WTC11 (cell line): Measurements from ENCODE around the gene TXNRD1.

Experiments used
- CREB1 ChIP-seq: sonication (generic); formaldehyde crosslinking; IDR thresholded peaks from 2 replicates; pipeline ENCODE4 v1.8.0; 2023; ENCODE audit warnings: mild to moderate bottlenecking, missing genetic modification reagents
- ESRRA ChIP-seq: sonication (generic); formaldehyde crosslinking; IDR thresholded peaks from 2 replicates; pipeline ENCODE4 v1.8.1; 2022; ENCODE audit warnings: mild to moderate bottlenecking, missing genetic modification reagents, borderline replicate concordance
- FOXK1 ChIP-seq: sonication (generic); formaldehyde crosslinking; IDR thresholded peaks from 2 replicates; pipeline ENCODE4 v1.8.0; 2022; ENCODE audit warnings: mild to moderate bottlenecking, moderate library complexity, missing genetic modification reagents
- GTF2I ChIP-seq: fragments of 250-450 bp; sonication (Bioruptor Pico); conservative IDR thresholded peaks from 2 replicates; pipeline ENCODE4 v1.4.0; 2021; ENCODE audit warnings: mild to moderate bottlenecking
- JUN ChIP-seq: sonication (generic); formaldehyde crosslinking; IDR thresholded peaks from 2 replicates; pipeline ENCODE4 v1.8.0; 2023; ENCODE audit warnings: mild to moderate bottlenecking, missing genetic modification reagents
- KAT7 ChIP-seq: sonication (generic); formaldehyde crosslinking; IDR thresholded peaks from 2 replicates; pipeline ENCODE4 v1.8.1; 2023; ENCODE audit warnings: missing genetic modification reagents, mild to moderate bottlenecking, borderline replicate concordance
- PRRX2 ChIP-seq: fragments of 250-450 bp; sonication (Bioruptor Pico); IDR thresholded peaks from 2 replicates; pipeline ENCODE4 v1.8.0; 2021; ENCODE audit warnings: mild to moderate bottlenecking
- SMAD3 ChIP-seq: sonication (generic); formaldehyde crosslinking; IDR thresholded peaks from 2 replicates; pipeline ENCODE4 v1.8.0; 2022; ENCODE audit warnings: missing genetic modification reagents, mild to moderate bottlenecking, borderline replicate concordance
- TF ChIP-seq, protein P1 (sequence below): fragments of 200-600 bp; IDR thresholded peaks from 2 replicates; pipeline ENCODE4 v1.8.0; 2022; ENCODE audit warnings: antibody characterized with exemption

DNA sequence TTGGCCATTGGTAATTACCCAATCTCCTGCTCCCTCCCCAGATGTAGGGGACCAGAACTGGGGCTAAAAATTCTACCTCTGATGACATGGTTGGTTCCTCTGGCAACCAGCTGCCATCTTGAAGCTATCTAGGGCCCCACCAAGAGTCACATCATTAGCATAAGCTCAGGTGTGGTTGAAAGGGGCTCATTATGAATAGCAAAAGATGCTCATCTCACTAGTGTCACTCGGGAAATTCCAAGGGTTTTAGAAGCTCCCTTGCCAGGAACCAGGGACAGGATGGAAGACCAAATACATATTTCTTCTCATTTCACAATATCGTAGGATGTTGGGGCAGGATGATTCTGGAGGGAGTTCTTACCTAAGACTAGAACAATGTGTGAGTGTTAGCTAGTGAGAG, 126.6 kb downstream of the TXNRD1 start:
- TF ChIP-seq, protein P1, sequence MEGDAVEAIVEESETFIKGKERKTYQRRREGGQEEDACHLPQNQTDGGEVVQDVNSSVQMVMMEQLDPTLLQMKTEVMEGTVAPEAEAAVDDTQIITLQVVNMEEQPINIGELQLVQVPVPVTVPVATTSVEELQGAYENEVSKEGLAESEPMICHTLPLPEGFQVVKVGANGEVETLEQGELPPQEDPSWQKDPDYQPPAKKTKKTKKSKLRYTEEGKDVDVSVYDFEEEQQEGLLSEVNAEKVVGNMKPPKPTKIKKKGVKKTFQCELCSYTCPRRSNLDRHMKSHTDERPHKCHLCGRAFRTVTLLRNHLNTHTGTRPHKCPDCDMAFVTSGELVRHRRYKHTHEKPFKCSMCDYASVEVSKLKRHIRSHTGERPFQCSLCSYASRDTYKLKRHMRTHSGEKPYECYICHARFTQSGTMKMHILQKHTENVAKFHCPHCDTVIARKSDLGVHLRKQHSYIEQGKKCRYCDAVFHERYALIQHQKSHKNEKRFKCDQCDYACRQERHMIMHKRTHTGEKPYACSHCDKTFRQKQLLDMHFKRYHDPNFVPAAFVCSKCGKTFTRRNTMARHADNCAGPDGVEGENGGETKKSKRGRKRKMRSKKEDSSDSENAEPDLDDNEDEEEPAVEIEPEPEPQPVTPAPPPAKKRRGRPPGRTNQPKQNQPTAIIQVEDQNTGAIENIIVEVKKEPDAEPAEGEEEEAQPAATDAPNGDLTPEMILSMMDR, result no peak
- TF ChIP-seq SMAD3 (CRISPR knock-in tag) (no peak), ESRRA (CRISPR knock-in tag) (no peak), JUN (CRISPR knock-in tag) (no peak), CREB1 (CRISPR knock-in tag) (no peak), GTF2I (CRISPR knock-in tag) (no peak), PRRX2 (no peak), KAT7 (no peak), FOXK1 (CRISPR knock-in tag) (no peak)
